ENCODE measurements around the gene UFSP1.

GRCh38 chr7:100859856-100860255, 29.7 kb downstream of the UFSP1 start:
- TF ChIP-seq GMEB1 (CRISPR knock-in tag; IDR thresholded peaks at IDR 0.05; ENCODE audit: borderline replicate concordance): no peak
- no peak for TF ChIP-seq NFRKB (IDR thresholded peaks at IDR 0.05)
- no peak for TF ChIP-seq ZNF430 (CRISPR knock-in tag; IDR thresholded peaks at IDR 0.05)

Data from HepG2 (cell line).